Neuronal stem cell (in vitro differentiated cells): ENCODE data around the gene ITGA8.
"Not testable (repeated sequence)": the region's sequence is repeated elsewhere in the genome, so short reads cannot be mapped to it uniquely, and the experiment has no call there.

Experiments
- DNase-seq: peaks from one replicate; pipeline ENCODE4 v3.0.0-alpha.2; 2013; ENCODE audit warnings: low spot score
- H2AFZ ChIP-seq: one replicate; pipeline ENCODE4 v1.6.1; 2013; ENCODE audit warnings: mild to moderate bottlenecking, low read length, inconsistent platforms
- H2AK5ac ChIP-seq: 2 replicates; pipeline ENCODE4 v1.6.1; 2013; ENCODE audit warnings: low read depth, mild to moderate bottlenecking, inconsistent platforms, low read length, moderate library complexity, mixed read lengths
- H2BK120ac ChIP-seq: 2 replicates; pipeline ENCODE4 v1.6.1; 2013; ENCODE audit warnings: low read depth, mild to moderate bottlenecking, inconsistent platforms, low read length, moderate library complexity, mixed read lengths
- H2BK12ac ChIP-seq: one replicate; pipeline ENCODE4 v1.6.1; 2013; ENCODE audit warnings: low read length, inconsistent platforms
- H2BK15ac ChIP-seq: 2 replicates; pipeline ENCODE4 v1.6.1; 2013; ENCODE audit warnings: mild to moderate bottlenecking, low read length, inconsistent platforms, mixed read lengths
- H2BK5ac ChIP-seq: one replicate; pipeline ENCODE4 v1.6.1; 2013; ENCODE audit warnings: inconsistent platforms, mild to moderate bottlenecking, low read length, moderate library complexity
- H3K14ac ChIP-seq: one replicate; pipeline ENCODE4 v1.6.1; 2013; ENCODE audit warnings: low read length, inconsistent platforms
- H3K18ac ChIP-seq: 2 replicates; pipeline ENCODE4 v1.6.1; 2013; ENCODE audit warnings: low read length, inconsistent platforms
- H3K23ac ChIP-seq: 2 replicates; pipeline ENCODE4 v1.6.1; 2013; ENCODE audit warnings: low read depth, mild to moderate bottlenecking, mixed read lengths, low read length, inconsistent platforms; ENCODE audit not compliant: poor library complexity
- H3K27ac ChIP-seq: replicated peaks from 3 replicates; pipeline ENCODE4 v1.5.1; 2013; ENCODE audit warnings: low read length, inconsistent platforms
- H3K27me3 ChIP-seq, 3 experiments: 2 replicates each; pipeline ENCODE4 v1.6.1; 2013; ENCODE audit warnings: low read length in 3 of 3, mild to moderate bottlenecking in 2 of 3, inconsistent platforms in 1 of 3, low read depth in 1 of 3, mixed read lengths in 1 of 3, moderate library complexity in 1 of 3; ENCODE audit not compliant: control insufficient read depth in 3 of 3, insufficient read depth in 3 of 3
- H3K36me3 ChIP-seq, 2 donors: replicated peaks in 1 of 2; 2 replicates each; pipeline ENCODE4 v1.6.1; 2013; ENCODE audit warnings: low read length in 2 of 2; ENCODE audit not compliant: control insufficient read depth in 2 of 2, insufficient read depth in 2 of 2
- H3K4ac ChIP-seq: 2 replicates; pipeline ENCODE4 v1.6.1; 2013; ENCODE audit warnings: inconsistent platforms, mild to moderate bottlenecking, low read length, moderate library complexity
- H3K4me1 ChIP-seq, 2 donors: 1 replicate in 1 of 2; 2 replicates in 1 of 2; pipeline ENCODE4 v1.6.1; 2013; ENCODE audit warnings: low read length in 2 of 2, low read depth in 1 of 2; ENCODE audit not compliant: control insufficient read depth in 2 of 2, insufficient read depth in 1 of 2
- H3K4me2 ChIP-seq: one replicate; pipeline ENCODE4 v1.6.1; 2013; ENCODE audit warnings: mild to moderate bottlenecking, low read length, inconsistent platforms; ENCODE audit not compliant: insufficient read depth, poor library complexity, severe bottlenecking
- H3K4me3 ChIP-seq, 2 donors: 2 replicates each; pipeline ENCODE4 v1.5.1; 2013; ENCODE audit warnings: low read length in 2 of 2, mild to moderate bottlenecking in 2 of 2, inconsistent platforms in 1 of 2, moderate library complexity in 1 of 2
- H3K79me1 ChIP-seq: one replicate; pipeline ENCODE4 v1.6.1; 2013; ENCODE audit warnings: low read depth, mild to moderate bottlenecking, inconsistent platforms, low read length, moderate library complexity
- H3K9ac ChIP-seq: one replicate; pipeline ENCODE4 v1.6.1; 2013; ENCODE audit warnings: mild to moderate bottlenecking, low read depth, low read length, inconsistent platforms; ENCODE audit not compliant: poor library complexity
- H3K9me3 ChIP-seq, 2 donors: replicated peaks in 1 of 2; 2 replicates each; pipeline versions ENCODE3 to v1.6.1; 2013; ENCODE audit warnings: low read length in 2 of 2, mild to moderate bottlenecking in 2 of 2, inconsistent platforms in 1 of 2, low read depth in 1 of 2, mixed read lengths in 1 of 2, moderate library complexity in 1 of 2; ENCODE audit not compliant: control insufficient read depth in 2 of 2, insufficient read depth in 1 of 2
- H4K8ac ChIP-seq: one replicate; pipeline ENCODE4 v1.6.1; 2013; ENCODE audit warnings: low read depth, mild to moderate bottlenecking, inconsistent platforms, low read length, moderate library complexity
- H4K91ac ChIP-seq: one replicate; pipeline ENCODE4 v1.6.1; 2013; ENCODE audit warnings: low read length, low read depth, mild to moderate bottlenecking, inconsistent platforms; ENCODE audit not compliant: poor library complexity
- WGBS, 2 donors: extraction: QIAGEN DNeasy Blood & Tissue Kit; methylation state at CpG; one replicate each; pipeline ENCODE4 v1.1.7; 2013; ENCODE audit warnings: missing lambda C conversion rate in 2 of 2, mixed read lengths in 1 of 2; ENCODE audit not compliant: insufficient read length in 2 of 2, insufficient replicate concordance in 1 of 2; ENCODE audit errors: extremely low coverage in 2 of 2; 5-methylcytosine and 5-hydroxymethylcytosine counted together

Gene ITGA8

DNA sequence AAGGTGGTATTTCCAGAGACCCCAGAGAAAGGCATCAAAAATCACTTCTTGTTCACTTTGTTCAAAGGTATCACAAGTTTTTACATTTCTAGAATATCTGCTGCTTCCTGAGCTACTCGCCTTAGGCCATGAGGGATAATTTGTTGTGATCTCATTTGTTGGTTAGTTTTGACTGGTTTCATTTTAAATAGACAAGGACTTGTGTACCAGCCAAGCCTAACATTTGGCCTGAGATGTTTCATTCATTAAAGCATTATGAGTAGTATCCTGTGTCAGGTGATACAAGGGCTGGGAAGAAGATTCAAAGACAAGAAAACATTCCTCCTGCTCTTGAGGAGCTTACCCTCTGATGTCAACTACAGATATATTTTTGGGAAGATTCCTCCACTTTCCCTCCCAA, 178.3 kb downstream of the ITGA8 start:
- H3K79me1 ChIP-seq, result no peaks in the 10 kb centered on the region
- H3K9me3 ChIP-seq, result no peaks in the 10 kb centered on the region
- H4K91ac ChIP-seq, result no peak overlapping the region
- H3K27ac ChIP-seq, result no peak overlapping the region
- no CpG with 5 or more reads among the region's 1 CpG for WGBS, 2 donors
- H2AFZ ChIP-seq, result peak overlapping the region; percentile 77
- H3K9ac ChIP-seq, result no peak overlapping the region
- no peak overlapping the region for H2BK120ac ChIP-seq
- no peaks in the 10 kb centered on the region for H3K36me3 ChIP-seq
- no peak overlapping the region for H3K4ac ChIP-seq
- H3K18ac ChIP-seq, result no peak overlapping the region
- H3K23ac ChIP-seq, result no peak overlapping the region
- no peaks in the 10 kb centered on the region for H3K27me3 ChIP-seq
- H2BK12ac ChIP-seq, result no peak overlapping the region
- H3K4me2 ChIP-seq, result no peak overlapping the region
- H2AK5ac ChIP-seq, result no peak overlapping the region
- no peaks in the 10 kb centered on the region for H3K4me1 ChIP-seq
- no peak overlapping the region for H2BK5ac ChIP-seq
- H2BK15ac ChIP-seq, result no peak overlapping the region
- H3K4me3 ChIP-seq, result no peak overlapping the region
- no peak overlapping the region for H3K14ac ChIP-seq
- no peak overlapping the region for H4K8ac ChIP-seq
- no peak for DNase-seq

DNA sequence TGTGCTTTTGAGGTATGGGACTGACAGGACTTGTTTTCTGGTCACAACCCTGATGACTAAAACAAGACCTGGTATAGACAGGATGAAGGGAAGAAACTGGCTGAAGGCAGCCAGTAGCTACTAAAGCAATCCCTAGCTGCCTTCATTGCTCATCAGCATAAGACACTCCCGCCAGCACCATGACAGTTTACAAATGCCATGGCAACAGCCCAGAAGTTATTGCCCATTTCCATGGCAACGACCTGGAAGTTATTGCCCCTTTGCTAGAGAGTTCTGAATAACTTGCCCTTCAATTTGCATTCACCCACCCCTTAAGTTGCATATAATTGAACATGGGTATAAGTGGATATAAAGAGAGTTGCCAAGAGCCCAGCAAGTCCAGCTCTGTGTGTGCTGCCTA, 179.0 kb downstream of the ITGA8 start:
- Histone ChIP-seq H3K27me3 (no peaks in the 10 kb centered on the region), H2BK5ac (no peak overlapping the region), H3K4me3 (no peak overlapping the region), H2BK12ac (no peak overlapping the region), H2AFZ (peak overlapping the region; percentile 77), H3K9me3 (no peaks in the 10 kb centered on the region), H3K14ac (no peak overlapping the region), H3K9ac (no peak overlapping the region), H2BK120ac (no peak overlapping the region), H3K36me3 (no peaks in the 10 kb centered on the region), H3K27ac (no peak overlapping the region), H3K4me1 (no peaks in the 10 kb centered on the region), H4K91ac (no peak overlapping the region), H3K79me1 (no peaks in the 10 kb centered on the region), H3K4ac (no peak overlapping the region), H2BK15ac (no peak overlapping the region), H3K18ac (no peak overlapping the region), H4K8ac (no peak overlapping the region), H3K23ac (no peak overlapping the region), H2AK5ac (no peak overlapping the region), H3K4me2 (no peak overlapping the region)
- DNase-seq, result no peak
- WGBS, 2 donors, result no CpG with 5 or more reads among the region's 2 CpGs

DNA sequence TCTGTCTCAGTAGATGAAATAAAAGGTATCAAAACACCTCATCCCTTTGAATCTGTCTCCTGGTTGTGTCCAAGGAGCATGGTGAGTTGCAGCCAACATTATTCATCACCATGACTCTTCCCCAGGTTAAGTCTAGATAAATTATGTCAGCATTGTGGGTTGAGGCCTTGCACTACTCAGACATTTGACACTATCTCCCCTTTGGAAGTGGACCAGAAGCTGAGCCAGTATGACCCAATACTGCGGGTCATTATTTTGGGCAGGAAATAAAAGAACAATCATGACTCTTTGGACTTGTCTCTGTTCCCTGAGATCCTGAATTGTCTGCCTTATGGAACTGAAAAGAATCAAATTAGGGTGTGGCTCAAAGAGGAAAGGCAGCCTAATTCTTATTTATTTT, 180.5 kb downstream of the ITGA8 start:
- H3K27ac ChIP-seq, result no peak overlapping the region
- H2BK120ac ChIP-seq, result no peak overlapping the region
- no peak for DNase-seq
- H3K4ac ChIP-seq, result no peak overlapping the region
- H2AK5ac ChIP-seq, result no peak overlapping the region
- no peak overlapping the region for H2AFZ ChIP-seq
- H2BK12ac ChIP-seq, result no peak overlapping the region
- H2BK5ac ChIP-seq, result no peak overlapping the region
- H3K4me3 ChIP-seq, result no peak overlapping the region
- no peak overlapping the region for H3K14ac ChIP-seq
- H3K4me2 ChIP-seq, result no peak overlapping the region
- H3K4me1 ChIP-seq, result no peaks in the 10 kb centered on the region
- no peak overlapping the region for H3K23ac ChIP-seq
- H3K36me3 ChIP-seq, result no peaks in the 10 kb centered on the region
- WGBS, 2 donors, result no CpG with 5 or more reads among the region's 1 CpG
- H4K8ac ChIP-seq, result no peak overlapping the region
- H3K79me1 ChIP-seq, result no peaks in the 10 kb centered on the region
- no peak overlapping the region for H4K91ac ChIP-seq
- H3K9ac ChIP-seq, result no peak overlapping the region
- no peaks in the 10 kb centered on the region for H3K9me3 ChIP-seq
- H3K18ac ChIP-seq, result no peak overlapping the region
- no peaks in the 10 kb centered on the region for H3K27me3 ChIP-seq
- no peak overlapping the region for H2BK15ac ChIP-seq

DNA sequence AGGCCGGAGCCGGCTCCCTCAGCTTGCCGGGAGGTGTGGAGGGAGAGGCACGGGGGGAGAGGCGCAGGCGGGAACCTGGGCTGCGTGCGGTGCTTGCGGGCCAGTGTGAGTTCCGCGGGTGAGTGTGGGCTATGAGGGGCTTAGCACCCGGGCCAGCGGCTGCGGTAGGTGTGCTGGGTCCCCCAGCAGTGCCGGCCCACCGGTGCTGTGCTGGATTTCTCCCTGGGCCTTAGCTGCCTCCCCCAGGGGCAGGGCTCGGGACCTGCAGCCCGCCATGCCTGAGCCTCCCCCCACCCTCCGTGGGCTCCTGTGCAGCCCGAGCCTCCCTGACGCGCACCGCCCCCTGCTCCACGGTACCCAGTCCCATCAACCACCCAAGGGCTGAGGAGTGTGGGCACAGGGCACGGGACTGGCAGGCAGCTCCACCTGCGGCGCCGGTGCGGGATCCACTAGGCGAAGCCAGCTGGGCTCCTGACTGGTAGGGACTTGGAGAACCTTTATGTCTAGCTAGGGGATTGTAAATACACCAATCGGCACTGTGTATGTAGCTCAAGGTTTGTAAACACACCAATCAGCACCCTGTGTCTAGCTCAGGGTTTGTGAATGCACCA, 184.7 kb downstream of the ITGA8 start:
- H2BK12ac ChIP-seq, H2BK15ac ChIP-seq, H4K91ac ChIP-seq, H3K79me1 ChIP-seq, H3K18ac ChIP-seq, H2BK120ac ChIP-seq, DNase-seq, H3K36me3 ChIP-seq, H2AFZ ChIP-seq, H2AK5ac ChIP-seq, H3K27me3 ChIP-seq, H3K27ac ChIP-seq, H3K9ac ChIP-seq, H3K4me3 ChIP-seq, H4K8ac ChIP-seq, H3K4me1 ChIP-seq, H3K4ac ChIP-seq, H3K23ac ChIP-seq, H3K14ac ChIP-seq, H3K9me3 ChIP-seq, H2BK5ac ChIP-seq, H3K4me2 ChIP-seq: not testable (repeated sequence)
- no CpG with 5 or more reads among the region's 31 CpGs for WGBS, 2 donors
